RCC 7860 (cell line): Measurements from ENCODE around the gene SCRG1.

Experiments used
- DNase-seq: peaks from one replicate; pipeline ENCODE4 v3.0.0-alpha.2; 2015; ENCODE audit warnings: low spot score
- FAIRE-seq: peaks from 2 replicates; lab custom pipeline; 2012; peaks lifted over from hg19 to GRCh38; lab: Jason Lieb, UNC

Gene SCRG1

DNA sequence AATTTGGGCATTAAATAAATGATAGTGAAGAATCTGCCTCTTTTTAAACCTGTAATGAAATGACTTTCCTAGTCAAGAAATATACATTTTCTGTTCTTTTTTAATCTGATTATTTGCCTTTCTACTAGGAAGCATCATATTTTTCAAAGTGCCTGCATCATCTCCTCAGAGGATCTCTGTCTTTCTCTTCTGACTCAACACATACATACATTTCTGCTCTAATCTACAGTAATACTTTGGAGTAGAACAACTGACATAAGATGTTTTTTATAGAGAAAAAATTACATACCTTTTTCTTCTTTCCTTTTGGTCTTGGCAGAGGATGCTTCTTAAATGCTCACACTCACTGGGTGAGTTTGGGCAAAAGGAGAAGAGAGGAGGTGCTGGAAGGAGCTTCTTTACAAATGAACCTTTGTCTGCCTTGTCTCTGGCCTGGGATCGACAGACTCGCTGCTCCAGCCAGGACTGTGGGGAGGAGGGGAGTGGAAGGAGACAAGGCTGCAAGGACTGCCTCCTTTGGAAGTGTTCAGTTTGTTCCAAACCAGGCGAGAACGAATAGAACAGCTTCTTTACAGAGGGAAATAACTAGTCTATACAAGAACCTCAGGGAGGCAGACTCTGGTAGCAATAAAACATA, at the start of gene SCRG1:
TSS of gene SCRG1 (minus strand) at position 338 of the 637 bp plus-strand sequence. CDS start 7,702 bp downstream, outside the sequence.
- DNase-seq = no peak
- FAIRE-seq = no peak

GRCh38 chr4:173448103-173448502, 49.2 kb upstream of the SCRG1 start:
- FAIRE-seq = no peak
- DNase-seq = no peak

GRCh38 chr4:173446416-173446815, 47.5 kb upstream of the SCRG1 start:
- no peak for FAIRE-seq
- DNase-seq = no peak

- DNase-seq = no peak
- FAIRE-seq = no peak
Observed at GRCh38 chr4:173443121-173443520, 44.2 kb upstream of the SCRG1 start.

DNA sequence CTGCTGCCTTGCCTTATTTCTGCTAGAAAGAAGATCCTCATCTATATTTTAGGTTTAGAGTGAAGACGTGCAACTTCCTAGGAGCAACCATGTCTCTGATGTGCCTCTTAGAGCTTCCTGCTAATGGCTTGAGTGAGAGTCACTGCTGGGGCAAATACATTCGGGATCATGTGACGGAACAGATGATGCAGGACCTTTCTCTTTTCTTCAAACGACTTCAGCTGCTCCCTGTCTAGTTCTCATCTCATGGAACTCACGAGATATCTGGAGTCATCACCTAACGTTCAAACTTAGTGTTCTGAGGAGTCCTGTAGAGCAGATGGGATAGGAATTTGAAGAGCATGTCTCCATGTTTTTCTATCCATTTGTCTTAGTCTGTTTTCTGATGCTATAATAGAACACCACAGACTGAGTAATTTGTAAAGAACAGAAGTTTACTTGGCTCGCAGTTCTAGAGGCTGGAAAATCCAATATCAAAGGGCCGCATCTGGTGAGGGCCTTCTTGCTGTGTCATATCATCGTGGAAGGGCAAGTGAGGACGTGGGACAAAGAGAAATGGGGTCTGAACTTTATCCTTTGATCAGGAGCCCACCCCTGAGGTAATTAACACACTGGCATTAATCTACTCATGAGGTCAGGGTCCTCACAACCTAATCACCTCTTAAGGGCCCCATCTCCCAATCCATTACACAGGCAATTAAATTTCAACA, 43.5 kb upstream of the SCRG1 start:
- DNase-seq (no peak), FAIRE-seq (no peak)

DNA sequence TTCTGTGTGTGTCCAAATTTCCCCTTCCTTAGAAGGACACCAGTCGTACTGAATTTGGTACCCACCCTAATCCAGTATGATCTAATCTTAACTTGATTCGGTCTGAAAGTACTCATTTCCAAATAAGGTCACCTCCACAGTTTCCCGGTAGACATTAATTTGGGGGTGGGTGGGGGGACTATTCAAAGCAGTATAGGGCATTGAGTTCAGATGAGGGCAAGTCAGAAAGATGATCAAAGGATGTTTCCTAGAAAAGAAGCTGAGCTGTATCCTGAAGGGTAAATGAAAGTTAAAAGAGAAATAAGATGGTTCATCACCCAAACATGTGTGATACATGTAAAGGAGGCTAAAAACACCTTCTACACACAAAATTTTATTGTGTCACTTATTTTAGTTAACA, 42.0 kb upstream of the SCRG1 start:
- DNase-seq = no peak
- no peak for FAIRE-seq

GRCh38 chr4:173436771-173437265, 37.9 kb upstream of the SCRG1 start:
- DNase-seq = no peak
- FAIRE-seq = no peak

GRCh38 chr4:173436149-173436579, 37.2 kb upstream of the SCRG1 start:
- DNase-seq (no peak), FAIRE-seq (no peak)

- no peak for FAIRE-seq
Observed at GRCh38 chr4:173434231-173434630, 35.3 kb upstream of the SCRG1 start.

GRCh38 chr4:173433447-173433846, 34.5 kb upstream of the SCRG1 start:
- FAIRE-seq = no peak

More at GRCh38 chr4:173434231-173434630, 35.3 kb upstream of the SCRG1 start:
- no peak for DNase-seq

GRCh38 chr4:173432430-173432829, 33.5 kb upstream of the SCRG1 start:
- FAIRE-seq (no peak), DNase-seq (no peak)

More at GRCh38 chr4:173433447-173433846, 34.5 kb upstream of the SCRG1 start:
- no peak for DNase-seq

GRCh38 chr4:173426064-173426463, 27.1 kb upstream of the SCRG1 start:
- no peak for FAIRE-seq
- no peak for DNase-seq

DNA sequence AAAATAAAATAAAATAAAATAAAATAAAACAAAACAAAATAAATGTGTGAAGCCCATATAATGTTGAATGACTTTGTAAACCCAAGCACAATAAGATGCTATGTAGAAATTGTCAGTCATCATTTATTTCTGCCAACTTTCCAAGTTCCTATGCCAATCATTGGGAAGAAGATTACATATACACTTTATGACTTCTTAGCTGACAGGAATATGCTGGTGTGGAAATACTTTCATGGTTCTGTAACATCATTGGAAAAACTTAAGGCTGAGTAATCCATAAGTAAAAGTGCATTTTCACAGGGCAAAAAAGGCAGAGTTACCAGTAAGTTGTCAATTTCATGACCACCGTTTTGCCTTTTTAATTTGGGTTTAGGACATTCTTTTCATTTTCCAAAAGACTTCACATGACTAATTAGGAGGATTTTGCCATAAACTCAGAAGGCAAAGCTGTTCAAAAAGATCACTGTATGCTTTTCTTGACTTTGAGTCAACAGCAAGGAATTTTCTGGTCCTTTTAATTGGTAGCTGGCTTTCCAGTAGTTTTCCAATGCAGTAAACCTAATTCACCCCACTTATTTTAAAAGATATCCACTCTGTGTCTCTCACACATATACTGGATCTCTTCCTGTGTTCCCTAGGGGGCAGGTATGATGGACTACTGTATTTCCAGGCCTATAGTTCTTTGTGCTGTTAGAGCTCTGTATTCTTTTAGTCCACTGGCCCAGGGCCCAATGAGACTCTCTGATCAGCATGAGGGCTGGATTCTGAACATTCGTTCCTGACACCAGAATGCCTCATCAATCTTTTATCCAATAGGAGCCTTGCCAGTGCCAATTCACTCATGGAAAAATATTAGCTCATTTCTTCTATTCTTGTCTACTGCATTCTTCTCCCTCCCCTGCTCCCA, 26.2 kb upstream of the SCRG1 start:
- FAIRE-seq = no peak
- DNase-seq = no peak

GRCh38 chr4:173420801-173421200, 21.9 kb upstream of the SCRG1 start:
- FAIRE-seq (no peak), DNase-seq (no peak)

DNA sequence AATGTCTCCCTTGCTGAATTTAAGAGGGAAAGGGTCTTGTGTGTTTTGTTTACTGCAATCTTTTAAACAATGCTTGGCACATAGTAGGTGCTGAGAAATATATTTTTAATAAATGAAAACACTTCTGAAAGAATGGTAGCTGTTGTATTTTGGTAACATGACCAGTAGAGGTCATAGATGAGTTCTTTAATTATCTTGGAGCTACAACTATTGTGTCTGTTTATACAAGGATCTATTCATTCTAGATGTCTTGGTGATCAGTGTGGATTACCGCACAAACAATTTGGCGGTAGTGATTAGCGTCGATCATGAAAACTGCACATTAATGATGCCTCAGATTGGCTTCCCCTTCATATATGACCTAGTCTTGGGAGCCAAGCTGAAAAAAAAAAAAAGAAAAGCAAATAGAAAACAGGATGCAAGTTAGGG, 21.4 kb upstream of the SCRG1 start:
- DNase-seq (no peak), FAIRE-seq (peak; percentile 27)

- DNase-seq = no peak
- no peak for FAIRE-seq
Observed at GRCh38 chr4:173418639-173419038, 19.7 kb upstream of the SCRG1 start.

DNA sequence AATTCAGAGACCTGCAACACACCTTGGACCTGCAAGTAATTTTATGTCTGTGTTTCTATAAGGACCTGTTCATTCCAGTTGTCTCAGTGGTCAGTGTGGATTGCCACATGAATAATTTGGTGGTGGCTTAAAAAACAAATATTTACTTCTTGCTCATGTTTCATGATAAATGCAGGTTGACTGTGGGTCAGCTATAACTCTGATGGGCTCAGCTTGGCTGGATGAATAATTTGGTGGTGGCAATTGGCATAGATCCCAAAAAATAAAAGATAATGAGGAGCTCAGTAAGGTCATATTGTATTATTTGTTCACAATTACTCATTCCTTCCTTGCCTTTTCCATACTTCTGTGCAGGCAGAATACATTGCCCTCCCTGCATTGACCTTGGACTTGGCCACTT, 18.9 kb upstream of the SCRG1 start:
- DNase-seq (no peak), FAIRE-seq (no peak)

- FAIRE-seq (no peak), DNase-seq (no peak)
Observed at GRCh38 chr4:173415885-173416653, 17.2 kb upstream of the SCRG1 start.

DNA sequence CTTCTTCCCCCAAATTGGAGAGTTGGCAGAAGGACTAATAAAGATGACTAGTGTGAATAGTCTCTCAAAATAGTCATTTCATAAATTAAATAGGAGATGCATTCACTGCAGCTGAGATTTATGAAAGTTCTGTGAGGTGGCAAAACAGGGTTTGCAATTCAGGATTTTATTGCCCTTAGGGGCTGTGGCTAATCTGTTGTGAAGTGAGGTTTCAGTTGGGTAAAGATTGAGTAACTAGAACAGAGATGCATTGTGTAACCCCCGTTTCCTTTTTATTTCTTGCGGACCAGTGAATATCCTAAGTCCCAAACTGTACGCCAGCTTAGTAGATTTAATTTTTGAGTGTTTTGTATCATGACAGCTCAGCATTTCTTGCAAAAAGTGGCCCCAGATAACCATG, 16.2 kb upstream of the SCRG1 start:
- DNase-seq = no peak

DNA sequence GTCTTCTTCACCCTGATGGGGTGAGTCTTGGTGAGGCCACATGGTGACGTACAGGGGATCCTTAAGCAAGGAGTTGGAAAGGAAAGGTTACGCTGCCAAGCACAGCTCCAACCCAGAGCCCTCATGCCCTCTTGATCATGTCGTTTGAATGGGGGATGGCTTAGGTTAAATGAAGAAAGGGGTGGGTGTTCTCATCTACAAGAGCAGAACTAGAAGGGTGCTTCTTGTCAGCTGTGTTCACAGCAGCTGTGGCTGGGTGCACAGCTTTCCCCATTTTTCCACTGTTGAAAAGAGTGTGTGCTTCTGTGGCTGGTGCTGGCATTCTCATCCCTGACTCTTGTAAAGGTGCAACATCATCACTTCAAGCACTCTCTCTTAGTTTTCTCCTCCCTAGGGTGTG, 15.5 kb upstream of the SCRG1 start:
- no peak for DNase-seq
- no peak for FAIRE-seq

More for the DNA sequence above, 16.2 kb upstream of the SCRG1 start:
- FAIRE-seq = no peak
